GM23248 (cell line): ENCODE results near the gene TAOK3.

Experiments used
- EZH2 ChIP-seq: fragments of 200-600 bp; sonication (generic); IDR thresholded peaks from 2 replicates; pipeline ENCODE4 v1.6.1; 2018; ENCODE audit warnings: antibody characterized with exemption, mild to moderate bottlenecking; ENCODE audit not compliant: insufficient read depth, poor library complexity, severe bottlenecking
- EZH2phosphoT487 ChIP-seq: fragments of 200-600 bp; sonication (generic); IDR thresholded peaks from 2 replicates; pipeline ENCODE4 v1.6.1; 2018; ENCODE audit warnings: antibody characterized with exemption, moderate library complexity, mild to moderate bottlenecking, low read depth; ENCODE audit not compliant: insufficient read depth

- TF ChIP-seq EZH2phosphoT487 (no peak), EZH2 (no peak)
Measured at GRCh38 chr12:118269806-118270205, 102.9 kb downstream of the TAOK3 start.
